ENCODE data around the gene NRDC. TPM values are rescaled to one million over a fixed set of nuclear protein-coding genes. Genes with fewer than 3 reads are reported as not detected.

The NRDC gene
- total RNA-seq, 1 donor from 2014 or later, result 127 TPM

- Mint-ChIP-seq H3K9me3 (ENCODE audit: unreplicated experiment) (peaks cover 2% of the 10 kb centered on the region), H3K4me3 (ENCODE audit: unreplicated experiment) (no peak overlapping the region), H3K36me3 (ENCODE audit: unreplicated experiment) (peaks cover 5% of the 10 kb centered on the region), H3K4me1 (ENCODE audit: low read depth, unreplicated experiment) (no peaks in the 10 kb centered on the region), H3K27me3 (ENCODE audit: unreplicated experiment) (peaks cover 2% of the 10 kb centered on the region), H3K27ac (ENCODE audit: unreplicated experiment) (no peak overlapping the region)
- TF ChIP-seq, protein P1, sequence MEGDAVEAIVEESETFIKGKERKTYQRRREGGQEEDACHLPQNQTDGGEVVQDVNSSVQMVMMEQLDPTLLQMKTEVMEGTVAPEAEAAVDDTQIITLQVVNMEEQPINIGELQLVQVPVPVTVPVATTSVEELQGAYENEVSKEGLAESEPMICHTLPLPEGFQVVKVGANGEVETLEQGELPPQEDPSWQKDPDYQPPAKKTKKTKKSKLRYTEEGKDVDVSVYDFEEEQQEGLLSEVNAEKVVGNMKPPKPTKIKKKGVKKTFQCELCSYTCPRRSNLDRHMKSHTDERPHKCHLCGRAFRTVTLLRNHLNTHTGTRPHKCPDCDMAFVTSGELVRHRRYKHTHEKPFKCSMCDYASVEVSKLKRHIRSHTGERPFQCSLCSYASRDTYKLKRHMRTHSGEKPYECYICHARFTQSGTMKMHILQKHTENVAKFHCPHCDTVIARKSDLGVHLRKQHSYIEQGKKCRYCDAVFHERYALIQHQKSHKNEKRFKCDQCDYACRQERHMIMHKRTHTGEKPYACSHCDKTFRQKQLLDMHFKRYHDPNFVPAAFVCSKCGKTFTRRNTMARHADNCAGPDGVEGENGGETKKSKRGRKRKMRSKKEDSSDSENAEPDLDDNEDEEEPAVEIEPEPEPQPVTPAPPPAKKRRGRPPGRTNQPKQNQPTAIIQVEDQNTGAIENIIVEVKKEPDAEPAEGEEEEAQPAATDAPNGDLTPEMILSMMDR (IDR thresholded peaks at IDR 0.05; ENCODE audit: partially characterized antibody, unreplicated experiment), result no peak
- no peak for DNase-seq
Measured at GRCh38 chr1:51784997-51785421, 93.5 kb downstream of the NRDC start.

DNA sequence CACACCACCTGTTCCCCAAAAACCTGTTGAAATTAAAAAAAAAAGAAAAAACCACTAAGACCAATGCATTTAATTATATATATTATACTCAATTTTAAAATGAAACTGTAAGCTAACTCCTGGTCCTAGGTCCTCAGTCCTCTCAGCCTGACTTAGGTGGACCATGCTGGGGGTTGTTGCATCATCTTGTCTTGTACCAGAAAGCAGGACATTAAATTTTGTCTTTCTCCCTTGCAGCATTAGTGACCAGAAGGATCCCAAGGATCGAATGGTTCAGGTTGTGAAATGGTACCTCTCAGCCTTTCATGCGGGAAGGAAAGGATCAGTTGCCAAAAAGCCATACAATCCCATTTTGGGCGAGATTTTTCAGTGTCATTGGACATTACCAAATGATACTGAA is 97.6 kb downstream of the NRDC start:
- peaks cover 2% of the 10 kb centered on the region for H3K9me3 Mint-ChIP-seq (ENCODE audit: unreplicated experiment)
- TF ChIP-seq, protein P1 (IDR thresholded peaks at IDR 0.05; ENCODE audit: partially characterized antibody, unreplicated experiment), result no peak
- DNase-seq, result no peak
- H3K4me1 Mint-ChIP-seq (ENCODE audit: low read depth, unreplicated experiment), result no peaks in the 10 kb centered on the region
- H3K27me3 Mint-ChIP-seq (ENCODE audit: unreplicated experiment), result peaks cover 3% of the 10 kb centered on the region
- no peak overlapping the region for H3K4me3 Mint-ChIP-seq (ENCODE audit: unreplicated experiment)
- no peak overlapping the region for H3K27ac Mint-ChIP-seq (ENCODE audit: unreplicated experiment)
- H3K36me3 Mint-ChIP-seq (ENCODE audit: unreplicated experiment), result no peaks in the 10 kb centered on the region

DNA sequence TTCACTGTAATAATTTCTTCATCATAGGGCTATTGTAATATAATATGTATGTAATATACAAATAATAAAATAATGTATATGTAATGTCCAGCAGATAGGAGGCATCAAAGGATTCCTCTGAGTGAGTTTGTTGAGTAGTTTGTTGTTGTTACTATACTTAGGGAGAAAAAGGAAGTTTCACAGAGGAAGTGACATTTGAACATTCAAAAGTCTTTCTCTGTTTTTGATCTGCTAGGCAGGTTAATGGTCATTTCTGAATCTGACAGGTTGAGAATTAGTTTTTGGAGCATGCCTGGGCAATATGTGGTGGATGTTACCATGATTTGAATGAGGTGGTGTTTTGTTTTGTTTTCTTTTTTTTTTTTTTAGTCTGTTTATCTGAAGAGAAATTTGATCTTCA is 102.1 kb downstream of the NRDC start:
- Mint-ChIP-seq H3K27ac (ENCODE audit: unreplicated experiment) (no peak overlapping the region), H3K4me1 (ENCODE audit: low read depth, unreplicated experiment) (no peaks in the 10 kb centered on the region), H3K27me3 (ENCODE audit: unreplicated experiment) (peaks cover 4% of the 10 kb centered on the region), H3K36me3 (ENCODE audit: unreplicated experiment) (peaks cover 4% of the 10 kb centered on the region), H3K4me3 (ENCODE audit: unreplicated experiment) (no peak overlapping the region), H3K9me3 (ENCODE audit: unreplicated experiment) (no peaks in the 10 kb centered on the region)
- no peak for DNase-seq
- TF ChIP-seq, protein P1 (IDR thresholded peaks at IDR 0.05; ENCODE audit: partially characterized antibody, unreplicated experiment), result no peak

DNA sequence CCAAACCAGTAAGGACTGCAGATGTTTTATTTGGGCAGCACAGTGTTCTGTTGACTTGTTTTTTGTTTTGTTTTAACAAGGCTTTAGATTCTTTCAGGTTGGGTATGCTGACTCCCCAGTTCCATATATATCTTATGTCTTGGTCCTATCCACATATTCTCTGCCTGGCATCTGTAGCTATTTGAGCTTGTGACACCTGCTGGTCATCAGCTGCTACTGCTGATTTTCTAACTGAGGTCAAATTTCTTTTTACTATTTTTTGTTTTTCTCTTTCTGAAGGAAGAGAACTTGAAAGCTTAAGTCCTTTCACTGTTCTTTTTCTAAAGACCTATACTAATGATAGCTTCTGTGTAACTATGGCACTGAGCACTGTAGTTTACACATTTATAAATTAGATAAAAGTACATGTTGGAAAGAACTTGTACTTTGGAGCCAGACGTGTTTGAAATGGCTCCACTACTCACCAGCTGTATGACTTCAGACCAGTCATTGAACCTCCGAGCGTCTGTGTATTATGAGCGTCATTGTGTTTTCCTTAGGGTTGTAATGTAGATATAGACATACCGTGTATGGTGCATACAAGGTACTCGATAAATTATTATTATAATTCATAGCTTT is 109.4 kb downstream of the NRDC start:
- Mint-ChIP-seq H3K4me1 (ENCODE audit: low read depth, unreplicated experiment) (no peaks in the 10 kb centered on the region), H3K4me3 (ENCODE audit: unreplicated experiment) (no peak overlapping the region), H3K9me3 (ENCODE audit: unreplicated experiment) (no peaks in the 10 kb centered on the region), H3K36me3 (ENCODE audit: unreplicated experiment) (peaks cover 4% of the 10 kb centered on the region), H3K27me3 (ENCODE audit: unreplicated experiment) (peaks cover 2% of the 10 kb centered on the region), H3K27ac (ENCODE audit: unreplicated experiment) (no peak overlapping the region)
- no peak for DNase-seq
- TF ChIP-seq, protein P1 (IDR thresholded peaks at IDR 0.05; ENCODE audit: partially characterized antibody, unreplicated experiment), result peak; percentile 87

GRCh38 chr1:51761351-51761750 is 117.2 kb downstream of the NRDC start:
- H3K4me1 Mint-ChIP-seq (ENCODE audit: low read depth, unreplicated experiment), result no peaks in the 10 kb centered on the region
- no peak for DNase-seq
- no peaks in the 10 kb centered on the region for H3K36me3 Mint-ChIP-seq (ENCODE audit: unreplicated experiment)
- no peaks in the 10 kb centered on the region for H3K27me3 Mint-ChIP-seq (ENCODE audit: unreplicated experiment)
- TF ChIP-seq, protein P1 (IDR thresholded peaks at IDR 0.05; ENCODE audit: partially characterized antibody, unreplicated experiment), result no peak
- no peak overlapping the region for H3K27ac Mint-ChIP-seq (ENCODE audit: unreplicated experiment)
- H3K4me3 Mint-ChIP-seq (ENCODE audit: unreplicated experiment), result no peak overlapping the region
- no peaks in the 10 kb centered on the region for H3K9me3 Mint-ChIP-seq (ENCODE audit: unreplicated experiment)
